GM21423 (cell line): Measurements from ENCODE around the gene CYP4X1.
"Not testable (repeated sequence)": the region's sequence is repeated elsewhere in the genome, so short reads cannot be mapped to it uniquely, and the experiment has no call there.

Source experiments
- ATAC-seq: cut with Tn5 transposase; IDR thresholded peaks from one replicate; pipeline ENCODE4 v1.9.1; 2021; ENCODE audit warnings: mild to moderate bottlenecking, moderate library complexity; ENCODE audit not compliant: unreplicated experiment

CYP4X1 gene

DNA sequence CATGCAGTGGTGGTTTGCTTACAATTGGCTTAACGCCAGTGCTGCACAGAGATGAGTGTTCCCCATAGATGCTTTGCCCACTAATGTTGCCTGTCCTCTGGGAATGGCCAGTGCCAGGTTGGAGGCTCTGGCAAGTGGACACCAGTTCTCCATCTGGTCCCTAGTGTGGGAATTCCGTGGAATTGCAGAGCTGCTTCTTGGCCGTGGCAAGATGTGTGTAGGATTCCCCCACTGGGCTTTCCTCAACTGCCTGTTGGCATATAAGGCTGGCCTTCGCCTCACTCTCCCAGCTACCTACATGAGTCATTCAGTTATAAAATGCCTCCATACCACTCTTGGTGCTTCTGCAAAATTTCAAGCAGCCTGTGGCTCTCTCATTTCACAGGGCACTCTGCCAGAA lies 45.6 kb downstream of the CYP4X1 start:
- ATAC-seq = not testable (repeated sequence)

DNA sequence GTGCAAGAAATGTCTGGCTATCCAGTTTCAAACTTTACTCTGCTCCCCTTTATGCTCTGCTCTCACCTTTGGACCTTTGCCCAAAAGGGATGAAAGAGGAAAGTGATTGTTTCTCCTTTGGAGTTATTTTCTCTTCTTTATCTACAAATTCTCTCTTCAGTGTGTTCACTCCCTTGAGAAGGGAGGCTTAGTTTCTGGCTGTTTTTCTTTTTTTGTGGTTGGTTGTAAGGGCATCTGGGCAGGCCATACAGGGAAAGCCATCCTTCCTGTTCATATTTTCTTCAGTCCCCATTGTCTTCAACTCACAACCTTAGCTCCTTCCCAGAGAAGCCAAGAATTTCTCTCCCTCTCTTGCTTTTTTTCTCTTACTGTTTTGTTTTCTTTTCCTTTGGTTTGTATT lies 46.0 kb downstream of the CYP4X1 start:
- not testable (repeated sequence) for ATAC-seq

DNA sequence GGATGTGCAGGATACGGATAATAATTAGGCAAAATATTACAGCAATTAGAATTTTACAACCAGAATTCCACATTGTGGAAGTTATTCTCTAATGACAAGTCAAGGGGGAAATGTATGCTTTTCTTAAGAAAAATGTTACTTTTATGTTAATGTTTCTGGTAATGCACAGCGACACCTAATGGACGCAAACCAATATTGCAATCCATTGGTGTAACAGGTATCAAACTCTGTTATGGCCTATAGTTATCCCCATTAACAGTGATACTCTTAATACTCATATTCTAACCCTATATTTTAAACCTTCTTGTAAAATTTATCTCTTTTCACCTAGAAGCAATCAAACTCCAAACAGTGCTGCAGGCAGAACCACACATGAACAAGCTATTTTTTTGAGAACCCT lies 65.9 kb downstream of the CYP4X1 start:
- not testable (repeated sequence) for ATAC-seq

DNA sequence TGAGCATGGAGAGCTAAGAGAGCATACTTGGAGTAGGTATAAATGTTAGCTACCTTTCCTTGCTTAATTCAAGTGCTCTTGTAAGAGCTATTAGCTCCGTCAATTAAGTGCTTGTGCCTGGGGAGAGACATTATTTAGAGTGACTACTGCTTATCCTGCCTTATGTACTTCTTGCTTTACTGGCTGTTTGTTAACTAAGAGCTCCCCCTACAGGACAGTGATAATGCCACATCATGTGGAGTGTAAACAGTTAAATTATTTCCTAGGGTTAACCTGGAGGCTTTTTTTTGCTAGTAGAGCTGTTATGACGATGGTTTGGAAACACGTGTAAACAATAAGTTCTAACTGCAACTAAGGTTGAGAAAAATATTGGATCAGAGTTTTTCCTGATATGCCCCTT lies 68.0 kb downstream of the CYP4X1 start:
- not testable (repeated sequence) for ATAC-seq
